GM21825 (cell line): ENCODE measurements around the gene TMUB1.

Experiments
- ATAC-seq: cut with Tn5 transposase; IDR thresholded peaks from one replicate; pipeline ENCODE4 v1.9.1; 2021; ENCODE audit warnings: mild to moderate bottlenecking, moderate library complexity; ENCODE audit not compliant: unreplicated experiment

The TMUB1 gene

GRCh38 chr7:151083071-151083823 lies at the start of gene TMUB1:
TSS of gene TMUB1 (minus strand) at chr7:151083493. CDS start at chr7:151082563, 930 bp downstream.
- ATAC-seq: peak; percentile 50

GRCh38 chr7:151132461-151133205 lies 49.3 kb upstream of the TMUB1 start:
- no peak for ATAC-seq

GRCh38 chr7:151131592-151132293 lies 48.5 kb upstream of the TMUB1 start:
- ATAC-seq: no peak

- no peak for ATAC-seq
These were observed 47.9 kb upstream of the TMUB1 start for GRCh38 chr7:151131224-151131591.

- ATAC-seq: no peak
These were observed 47.5 kb upstream of the TMUB1 start for GRCh38 chr7:151130741-151131157.

- no peak for ATAC-seq
These were observed 46.8 kb upstream of the TMUB1 start for GRCh38 chr7:151129960-151130591.

- no peak for ATAC-seq
These were observed 46.0 kb upstream of the TMUB1 start for GRCh38 chr7:151129117-151129959.

- ATAC-seq: no peak
These were observed 45.4 kb upstream of the TMUB1 start for GRCh38 chr7:151128716-151129115.

- no peak for ATAC-seq
These were observed 44.9 kb upstream of the TMUB1 start for GRCh38 chr7:151128144-151128543.

GRCh38 chr7:151126491-151127137 lies 43.3 kb upstream of the TMUB1 start:
- ATAC-seq: no peak

GRCh38 chr7:151125846-151126481 lies 42.7 kb upstream of the TMUB1 start:
- no peak for ATAC-seq

- ATAC-seq: no peak
These were observed 42.2 kb upstream of the TMUB1 start for GRCh38 chr7:151125470-151125845.

- no peak for ATAC-seq
These were observed 41.7 kb upstream of the TMUB1 start for GRCh38 chr7:151124899-151125399.

GRCh38 chr7:151124481-151124880 lies 41.2 kb upstream of the TMUB1 start:
- no peak for ATAC-seq

GRCh38 chr7:151123822-151124464 lies 40.6 kb upstream of the TMUB1 start:
- peak; percentile 83 for ATAC-seq

GRCh38 chr7:151123158-151123821 lies 40.0 kb upstream of the TMUB1 start:
- no peak for ATAC-seq

- no peak for ATAC-seq
These were observed 39.5 kb upstream of the TMUB1 start for GRCh38 chr7:151122796-151123157.

GRCh38 chr7:151122276-151122675 lies 39.0 kb upstream of the TMUB1 start:
- no peak for ATAC-seq
